ENCODE measurements around the gene ZDHHC18.
A peak's percentile ranks its signal among the peaks of the same experiment; 100 is the strongest.

Gene ZDHHC18

GRCh38 chr1:26826261-26827105, at the start of gene ZDHHC18:
ZDHHC18 (plus strand) TSS chr1:26826688; CDS start chr1:26826805, 117 bp downstream.
- no peaks in the 10 kb centered on the region for H3K36me3 Mint-ChIP-seq (ENCODE audit: low read depth)
- H3K27me3 Mint-ChIP-seq (ENCODE audit: low read depth, poor library complexity) = no peaks in the 10 kb centered on the region
- TF ChIP-seq CTCF (IDR thresholded peaks at IDR 0.05) = no peak
- peaks cover 50% of the 10 kb centered on the region for H3K4me1 Mint-ChIP-seq
- DNase-seq = peak; percentile 82
- peak within 1 kb of the TSS; percentile 65 for H3K27ac Mint-ChIP-seq
- H3K4me3 Mint-ChIP-seq = peak within 1 kb of the TSS; percentile 93
- H3K9me3 Mint-ChIP-seq = no peaks in the 10 kb centered on the region

- H3K9me3 Mint-ChIP-seq = no peaks in the 10 kb centered on the region
- peaks cover 74% of the 10 kb centered on the region for H3K36me3 Mint-ChIP-seq (ENCODE audit: low read depth)
- no peak overlapping the region for H3K4me3 Mint-ChIP-seq
- H3K4me1 Mint-ChIP-seq = peaks cover 26% of the 10 kb centered on the region
- TF ChIP-seq CTCF (IDR thresholded peaks at IDR 0.05) = no peak
- no peaks in the 10 kb centered on the region for H3K27me3 Mint-ChIP-seq (ENCODE audit: low read depth, poor library complexity)
- no peak for DNase-seq
- H3K27ac Mint-ChIP-seq = peak overlapping the region; percentile 86
Measured at GRCh38 chr1:26779098-26779668, 47.3 kb upstream of the ZDHHC18 start.

- no peak for DNase-seq
- Mint-ChIP-seq H3K27me3 (ENCODE audit: low read depth, poor library complexity) (no peaks in the 10 kb centered on the region), H3K4me1 (peaks cover 36% of the 10 kb centered on the region), H3K9me3 (no peaks in the 10 kb centered on the region), H3K4me3 (no peak overlapping the region), H3K36me3 (ENCODE audit: low read depth) (peaks cover 61% of the 10 kb centered on the region), H3K27ac (peak overlapping the region; percentile 22)
- TF ChIP-seq CTCF (IDR thresholded peaks at IDR 0.05) = no peak
Measured at GRCh38 chr1:26780344-26780957, 46.0 kb upstream of the ZDHHC18 start.

- H3K27ac Mint-ChIP-seq = peak overlapping the region; percentile 37
- peaks cover 45% of the 10 kb centered on the region for H3K4me1 Mint-ChIP-seq
- no peak for TF ChIP-seq CTCF (IDR thresholded peaks at IDR 0.05)
- H3K4me3 Mint-ChIP-seq = no peak overlapping the region
- DNase-seq = no peak
- no peaks in the 10 kb centered on the region for H3K27me3 Mint-ChIP-seq (ENCODE audit: low read depth, poor library complexity)
- H3K9me3 Mint-ChIP-seq = no peaks in the 10 kb centered on the region
- peaks cover 53% of the 10 kb centered on the region for H3K36me3 Mint-ChIP-seq (ENCODE audit: low read depth)
Measured at GRCh38 chr1:26781206-26781825, 45.2 kb upstream of the ZDHHC18 start.

GRCh38 chr1:26782521-26783212, 43.8 kb upstream of the ZDHHC18 start:
- Mint-ChIP-seq H3K27ac (peak overlapping the region; percentile 49), H3K9me3 (no peaks in the 10 kb centered on the region), H3K36me3 (ENCODE audit: low read depth) (peaks cover 45% of the 10 kb centered on the region), H3K4me1 (peaks cover 58% of the 10 kb centered on the region), H3K4me3 (no peak overlapping the region), H3K27me3 (ENCODE audit: low read depth, poor library complexity) (no peaks in the 10 kb centered on the region)
- no peak for TF ChIP-seq CTCF (IDR thresholded peaks at IDR 0.05)
- DNase-seq = no peak
